Ovary (tissue), 3 donors: ENCODE measurements around the gene ZMAT3.

Source experiments
- CTCF ChIP-seq, 3 donors: fragments of 450-650 bp in 2 of 3; fragments of 200-600 bp in 1 of 3; IDR thresholded peaks; one replicate each; pipeline versions ENCODE4 v1.5.1 to v1.8.0; 2016 to 2022; ENCODE audit warnings: antibody characterized with exemption in 3 of 3, mild to moderate bottlenecking in 1 of 3
- EP300 ChIP-seq: sonication (generic); formaldehyde crosslinking; IDR thresholded peaks from one replicate; pipeline ENCODE4 v1.6.1; 2017; ENCODE audit warnings: antibody characterized with exemption
- donor health status: DM: no; HTN: no; CAD: no.

- TF ChIP-seq CTCF (IDR thresholded peaks at IDR 0.05) (no peak), EP300 (no peak)
Measured at GRCh38 chr3:179005706-179006105, 65.9 kb downstream of the ZMAT3 start.
